Measurements from ENCODE around the gene IFT172. TPM values are rescaled to one million over a fixed set of nuclear protein-coding genes. Genes with fewer than 3 reads are reported as not detected.
A peak's percentile ranks its signal among the peaks of the same experiment; 100 is the strongest.

IFT172 gene
- total RNA-seq, 3 donors from 2014 or later = 54.4 to 93.7 (median 62.4) TPM

GRCh38 chr2:27496357-27497287 lies 7.1 kb upstream of the IFT172 start, which contains the start of gene GCKR:
GCKR (plus strand) TSS chr2:27496839; CDS start chr2:27496905, 66 bp downstream.
- no peak within 1 kb of the TSS for H3K4me3 ChIP-seq
- no peaks in the 10 kb centered on the region for H3K36me3 ChIP-seq (ENCODE audit: low read depth)
- ATAC-seq = peak; percentile 74
- TF ChIP-seq CTCF (IDR thresholded peaks at IDR 0.05) = no peak
- intact Hi-C loops (cut with DNase I, micrococcal nuclease) = no loop called here
- H3K9me3 ChIP-seq = no peaks in the 10 kb centered on the region
- DNase-seq = peak in 1 of 3 donors; percentile 35
- H3K4me1 ChIP-seq (ENCODE audit: low read depth) = peaks cover 3% of the 10 kb centered on the region

- Histone ChIP-seq H3K9me3 (no peaks in the 10 kb centered on the region), H3K36me3 (ENCODE audit: low read depth) (no peaks in the 10 kb centered on the region), H3K4me3 (no peak overlapping the region), H3K4me1 (ENCODE audit: low read depth) (peaks cover 3% of the 10 kb centered on the region)
- no peak for DNase-seq
- TF ChIP-seq CTCF (IDR thresholded peaks at IDR 0.05) = no peak
- intact Hi-C loops (cut with DNase I, micrococcal nuclease) = no loop called here
- ATAC-seq = no peak
Measured at GRCh38 chr2:27495840-27496356, 6.4 kb upstream of the IFT172 start.

- intact Hi-C loops (cut with DNase I, micrococcal nuclease) = no loop called here
- Histone ChIP-seq H3K9me3 (no peaks in the 10 kb centered on the region), H3K4me1 (ENCODE audit: low read depth) (peaks cover 3% of the 10 kb centered on the region), H3K36me3 (ENCODE audit: low read depth) (no peaks in the 10 kb centered on the region), H3K4me3 (no peak within 1 kb of the TSS)
- ATAC-seq (peak; percentile 58), DNase-seq (peak in 1 of 3 donors; percentile 41)
- TF ChIP-seq CTCF (IDR thresholded peaks at IDR 0.05) = no peak
Measured at GRCh38 chr2:27494944-27495554, 5.5 kb upstream of the IFT172 start, which contains the start of gene FNDC4. FNDC4 (minus strand) TSS chr2:27495200; CDS start chr2:27494679, 521 bp downstream.

- intact Hi-C loops (cut with DNase I, micrococcal nuclease) = no loop called here
- TF ChIP-seq CTCF (IDR thresholded peaks at IDR 0.05) = no peak
- H3K4me3 ChIP-seq = no peak overlapping the region
- DNase-seq = peak in 1 of 3 donors; percentile 40
- no peaks in the 10 kb centered on the region for H3K9me3 ChIP-seq
- no peaks in the 10 kb centered on the region for H3K36me3 ChIP-seq (ENCODE audit: low read depth)
- H3K4me1 ChIP-seq (ENCODE audit: low read depth) = peaks cover 6% of the 10 kb centered on the region
- no peak for ATAC-seq
Measured at GRCh38 chr2:27494284-27494943, 4.9 kb upstream of the IFT172 start.

- no peak for TF ChIP-seq CTCF (IDR thresholded peaks at IDR 0.05)
- intact Hi-C loops (cut with DNase I, micrococcal nuclease) = no loop called here
- no peak for ATAC-seq
Measured at GRCh38 chr2:27493948-27494283, 4.4 kb upstream of the IFT172 start.

More at GRCh38 chr2:27493948-27494283, 4.4 kb upstream of the IFT172 start:
- DNase-seq = no peak
- Histone ChIP-seq H3K9me3 (no peaks in the 10 kb centered on the region), H3K4me3 (no peak overlapping the region), H3K36me3 (ENCODE audit: low read depth) (no peaks in the 10 kb centered on the region), H3K4me1 (ENCODE audit: low read depth) (peaks cover 11% of the 10 kb centered on the region)
